Esophagus muscularis mucosa (tissue), 4 donors: ENCODE results near the gene PM20D1. TPM values are rescaled to one million over a fixed set of nuclear protein-coding genes. Genes with fewer than 3 reads are reported as not detected.

ENCODE experiments used
- DNase-seq: peaks from one replicate; pipeline ENCODE4 v3.0.0-alpha.2; 2017; ENCODE audit errors: extremely low spot score
- H3K27ac ChIP-seq, 4 donors: fragments of 200-600 bp; sonication (generic); replicated peaks in 1 of 4; 1 replicate in 3 of 4; 2 replicates in 1 of 4; pipeline ENCODE4 v1.5.1; 2016 to 2019; ENCODE audit warnings: mild to moderate bottlenecking in 1 of 4
- H3K27me3 ChIP-seq, 4 donors: fragments of 200-600 bp; sonication (generic); one replicate each; pipeline versions ENCODE4 v1.5.1 to v1.6.0; 2016 to 2019
- H3K36me3 ChIP-seq, 4 donors: fragments of 200-600 bp; sonication (generic); one replicate each; pipeline ENCODE4 v1.5.1; 2016 to 2019
- H3K4me1 ChIP-seq, 4 donors: fragments of 200-600 bp; sonication (generic); one replicate each; pipeline ENCODE4 v1.5.1; 2016 to 2019
- H3K4me3 ChIP-seq, 4 donors: fragments of 200-600 bp; sonication (generic); 1 replicate in 2 of 4; 2 replicates in 2 of 4; pipeline ENCODE4 v1.5.1; 2016 to 2019; ENCODE audit warnings: mild to moderate bottlenecking in 4 of 4, moderate library complexity in 1 of 4
- H3K9me3 ChIP-seq, 4 donors: fragments of 200-600 bp; sonication (generic); 1 replicate in 3 of 4; 2 replicates in 1 of 4; pipeline ENCODE4 v1.5.1; 2016 to 2019
- CTCF ChIP-seq, 3 experiments: fragments of 200-600 bp in 2 of 3; fragments of 450-650 bp in 1 of 3; sonication (generic) in 2 of 3; IDR thresholded peaks; one replicate each; pipeline ENCODE4 v1.5.1; 2017 to 2019; ENCODE audit warnings: antibody characterized with exemption in 3 of 3, mild to moderate bottlenecking in 2 of 3, moderate library complexity in 1 of 3
- EP300 ChIP-seq: sonication (generic); formaldehyde crosslinking; IDR thresholded peaks from one replicate; pipeline ENCODE4 v1.6.1; 2017; ENCODE audit warnings: antibody characterized with exemption
- POLR2A ChIP-seq: fragments of 450-650 bp; IDR thresholded peaks from one replicate; pipeline ENCODE4 v1.6.1; 2017; ENCODE audit warnings: antibody characterized with exemption, moderate library complexity, mild to moderate bottlenecking, low read depth
- POLR2AphosphoS5 ChIP-seq, 2 donors: sonication (generic); formaldehyde crosslinking; IDR thresholded peaks; one replicate each; pipeline ENCODE4 v1.6.1; 2017; ENCODE audit warnings: antibody characterized with exemption in 2 of 2
- WGBS: methylation state at CpG from one replicate; pipeline ENCODE4 v1.1.5; 2018; 5-methylcytosine and 5-hydroxymethylcytosine counted together
- intact Hi-C: fragments of 100-400 bp; cut with DNase I; formaldehyde crosslinking; loops from one replicate; pipeline ENCODE4 v1.15.1; 2023
- total RNA-seq, 4 donors: library from RNA; depleted of rRNA; stranded (reverse); fragments of >200 nt; gene quantifications; one replicate each; pipeline versions ENCODE4 v1.1.0 to v1.2.1, GENCODE V29; 2016

The PM20D1 gene
- total RNA-seq, 4 donors from 2014 or later = 0.29 to 2.5 TPM; not detected in 2

GRCh38 chr1:205798577-205798976 lies 51.4 kb downstream of the PM20D1 start:
- Histone ChIP-seq H3K27me3 (no peaks in the 10 kb centered on the region), H3K4me1 (peaks cover 18 to 23% (median 20%) of the 10 kb centered on the region in 4 donors), H3K9me3 (no peaks in the 10 kb centered on the region), H3K36me3 (peaks cover 42 to 75% (median 72%) of the 10 kb centered on the region in 4 donors), H3K4me3 (no peak overlapping the region), H3K27ac (no peak overlapping the region)
- no peak for TF ChIP-seq CTCF (IDR thresholded peaks at IDR 0.05)
- no peak for TF ChIP-seq EP300
- TF ChIP-seq POLR2A = no peak
- no peak for TF ChIP-seq POLR2AphosphoS5 (IDR thresholded peaks at IDR 0.05)
- no peak for DNase-seq
- 76% methylated on average over 2 of the region's 5 CpGs for WGBS
- intact Hi-C loops = no loop called here

GRCh38 chr1:205797168-205797567 lies 52.8 kb downstream of the PM20D1 start:
- no peaks in the 10 kb centered on the region for H3K9me3 ChIP-seq
- no peak for DNase-seq
- H3K4me3 ChIP-seq = no peak overlapping the region
- H3K27me3 ChIP-seq = no peaks in the 10 kb centered on the region
- intact Hi-C loops = no loop called here
- no peak for TF ChIP-seq POLR2AphosphoS5 (IDR thresholded peaks at IDR 0.05)
- TF ChIP-seq EP300 = no peak
- no peak for TF ChIP-seq POLR2A
- TF ChIP-seq CTCF (IDR thresholded peaks at IDR 0.05) = no peak
- H3K27ac ChIP-seq = no peak overlapping the region
- 96% methylated on average over 2 of the region's 2 CpGs for WGBS
- H3K36me3 ChIP-seq = peaks cover 52 to 89% (median 86%) of the 10 kb centered on the region in 4 donors
- H3K4me1 ChIP-seq = peaks cover 16 to 21% (median 17%) of the 10 kb centered on the region in 4 donors

GRCh38 chr1:205794011-205794730 lies 55.8 kb downstream of the PM20D1 start:
- Histone ChIP-seq H3K27ac (no peak overlapping the region), H3K4me1 (peaks cover 0 to 8% (median 2%) of the 10 kb centered on the region in 4 donors), H3K27me3 (no peaks in the 10 kb centered on the region), H3K4me3 (no peak overlapping the region), H3K9me3 (no peaks in the 10 kb centered on the region), H3K36me3 (peaks cover 49 to 98% (median 91%) of the 10 kb centered on the region in 4 donors)
- 60% methylated on average over 5 of the region's 5 CpGs for WGBS
- intact Hi-C loops = loop anchor here (5.0 kb wide), 1 partner anchor 123 kb away; no protein-coding TSS in a partner anchor
- TF ChIP-seq CTCF (IDR thresholded peaks at IDR 0.05) (no peak), EP300 (no peak), POLR2AphosphoS5 (IDR thresholded peaks at IDR 0.05) (no peak), POLR2A (no peak)
- no peak for DNase-seq

- WGBS = 89% methylated on average over 5 of the region's 6 CpGs
- H3K27ac ChIP-seq = no peak overlapping the region
- DNase-seq = no peak
- H3K9me3 ChIP-seq = no peaks in the 10 kb centered on the region
- peaks cover 0 to 8% (median 2%) of the 10 kb centered on the region in 4 donors for H3K4me1 ChIP-seq
- no peaks in the 10 kb centered on the region for H3K27me3 ChIP-seq
- H3K4me3 ChIP-seq = no peak overlapping the region
- intact Hi-C loops = loop anchor here (5.0 kb wide), 1 partner anchor 124 kb away; no protein-coding TSS in a partner anchor
- peaks cover 43 to 88% (median 82%) of the 10 kb centered on the region in 4 donors for H3K36me3 ChIP-seq
- no peak for TF ChIP-seq CTCF (IDR thresholded peaks at IDR 0.05)
- TF ChIP-seq POLR2AphosphoS5 (IDR thresholded peaks at IDR 0.05) = no peak
- TF ChIP-seq POLR2A = no peak
- TF ChIP-seq EP300 = no peak
Measured at GRCh38 chr1:205792961-205793673, 56.8 kb downstream of the PM20D1 start.
